ENCODE data around the gene MRPL43.

Gene MRPL43

DNA sequence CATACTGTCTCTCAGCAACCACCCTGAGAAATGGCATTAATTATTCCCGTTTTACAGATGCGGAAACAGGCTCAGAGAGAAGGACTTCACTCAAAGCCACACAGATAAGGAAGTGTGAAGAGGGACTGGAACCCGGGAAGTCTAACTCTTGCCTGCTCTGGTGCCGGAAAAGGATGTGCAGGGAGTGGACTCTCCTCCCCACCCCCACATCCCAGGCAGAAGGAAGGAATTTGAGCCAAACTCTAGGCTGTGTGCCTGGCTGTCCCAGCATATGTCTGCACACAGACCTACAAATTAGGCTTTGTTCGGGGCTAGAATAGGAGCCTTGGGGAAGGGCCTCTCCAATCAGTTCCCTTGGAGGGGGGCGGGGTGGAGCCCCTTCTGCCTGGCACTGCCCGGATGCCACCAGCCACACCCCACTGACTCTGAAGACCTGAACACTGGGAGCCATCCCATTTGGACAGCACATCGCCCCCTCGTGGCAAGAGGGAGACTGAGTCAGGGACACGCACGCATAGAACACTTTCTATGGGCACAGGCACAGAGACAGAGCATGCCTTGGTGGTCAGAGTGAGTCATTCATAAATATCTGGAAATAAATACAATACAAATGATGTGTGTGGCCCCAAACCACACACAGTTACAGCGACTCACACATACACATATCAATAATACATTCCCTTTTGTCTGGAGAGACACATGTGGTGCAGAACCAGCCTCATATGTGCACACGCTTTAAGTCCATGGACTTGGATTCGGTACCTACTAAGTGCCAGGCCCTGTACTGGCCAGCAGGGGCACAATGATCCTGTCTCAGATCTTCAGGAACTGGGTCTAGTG, 25.4 kb upstream of the MRPL43 start:
- Histone ChIP-seq H3K4me3 (ENCODE audit: insufficient read depth, low read length, poor library complexity, severe bottlenecking) (no peak overlapping the region), H3K4me2 (ENCODE audit: low read depth, low read length, poor library complexity, severe bottlenecking) (no peak overlapping the region), H3K9me3 (ENCODE audit: insufficient read depth, low read length) (no peaks in the 10 kb centered on the region), H3K36me3 (ENCODE audit: low read length) (no peaks in the 10 kb centered on the region), H2AFZ (ENCODE audit: low read depth, low read length, severe bottlenecking) (no peak overlapping the region), H3F3A (ENCODE audit: insufficient read depth) (no peaks in the 10 kb centered on the region), H3K27me3 (ENCODE audit: low read length) (no peaks in the 10 kb centered on the region), H4K20me1 (ENCODE audit: low read depth, low read length) (no peaks in the 10 kb centered on the region), H3K9me2 (replicated peaks; ENCODE audit: insufficient read depth, low read length) (no peaks in the 10 kb centered on the region), H3K79me2 (ENCODE audit: insufficient read depth, low read length) (no peaks in the 10 kb centered on the region), H3K9ac (ENCODE audit: low read length) (no peak overlapping the region), H3K27ac (ENCODE audit: low read depth, low read length) (no peak overlapping the region)
- TF ChIP-seq CTCF (IDR thresholded peaks at IDR 0.05; ENCODE audit: insufficient read depth, low read length, poor library complexity, severe bottlenecking), result peak; percentile 97
- TF ChIP-seq EZH2phosphoT487 (conservative IDR thresholded peaks at IDR 0.05; ENCODE audit: low read length), result no peak

GRCh38 chr10:101011517-101012423, 24.5 kb upstream of the MRPL43 start:
- Histone ChIP-seq H3K36me3 (ENCODE audit: low read length) (no peaks in the 10 kb centered on the region), H3K79me2 (ENCODE audit: insufficient read depth, low read length) (no peaks in the 10 kb centered on the region), H4K20me1 (ENCODE audit: low read depth, low read length) (no peaks in the 10 kb centered on the region), H3K4me3 (ENCODE audit: insufficient read depth, low read length, poor library complexity, severe bottlenecking) (no peak overlapping the region), H3K4me2 (ENCODE audit: low read depth, low read length, poor library complexity, severe bottlenecking) (no peak overlapping the region), H3K9me3 (ENCODE audit: insufficient read depth, low read length) (no peaks in the 10 kb centered on the region), H3K9ac (ENCODE audit: low read length) (no peak overlapping the region), H3K27ac (ENCODE audit: low read depth, low read length) (no peak overlapping the region), H3K27me3 (ENCODE audit: low read length) (no peaks in the 10 kb centered on the region), H2AFZ (ENCODE audit: low read depth, low read length, severe bottlenecking) (no peak overlapping the region), H3F3A (ENCODE audit: insufficient read depth) (no peaks in the 10 kb centered on the region), H3K9me2 (replicated peaks; ENCODE audit: insufficient read depth, low read length) (no peaks in the 10 kb centered on the region)
- no peak for TF ChIP-seq CTCF (IDR thresholded peaks at IDR 0.05; ENCODE audit: insufficient read depth, low read length, poor library complexity, severe bottlenecking)
- no peak for TF ChIP-seq EZH2phosphoT487 (conservative IDR thresholded peaks at IDR 0.05; ENCODE audit: low read length)

DNA sequence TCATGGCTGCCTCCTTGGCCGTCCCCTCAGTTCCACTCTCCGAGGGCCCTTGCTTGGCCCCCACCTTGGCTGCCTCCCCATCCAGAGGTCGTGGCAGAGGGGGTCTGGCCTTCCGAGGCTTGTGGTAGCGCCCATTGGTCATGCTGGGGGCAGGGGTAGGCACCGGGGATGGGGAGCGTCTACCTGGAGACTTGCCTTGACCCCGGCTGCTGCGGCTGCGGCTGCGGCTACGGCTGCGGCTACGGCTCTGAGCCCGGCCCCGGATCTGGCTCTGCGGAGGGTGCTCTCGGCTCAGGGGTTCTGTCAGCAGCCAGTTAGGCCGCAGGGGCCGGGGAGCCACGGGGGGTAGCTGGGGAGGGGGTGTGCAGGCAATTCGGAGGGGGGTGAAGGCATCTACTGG, 23.0 kb upstream of the MRPL43 start:
- Histone ChIP-seq H3K9me3 (ENCODE audit: insufficient read depth, low read length) (no peaks in the 10 kb centered on the region), H3K36me3 (ENCODE audit: low read length) (no peaks in the 10 kb centered on the region), H3F3A (ENCODE audit: insufficient read depth) (no peaks in the 10 kb centered on the region), H3K4me3 (ENCODE audit: insufficient read depth, low read length, poor library complexity, severe bottlenecking) (no peak overlapping the region), H2AFZ (ENCODE audit: low read depth, low read length, severe bottlenecking) (no peak overlapping the region), H3K4me2 (ENCODE audit: low read depth, low read length, poor library complexity, severe bottlenecking) (no peak overlapping the region), H3K79me2 (ENCODE audit: insufficient read depth, low read length) (no peaks in the 10 kb centered on the region), H4K20me1 (ENCODE audit: low read depth, low read length) (no peaks in the 10 kb centered on the region), H3K27ac (ENCODE audit: low read depth, low read length) (no peak overlapping the region), H3K9ac (ENCODE audit: low read length) (no peak overlapping the region), H3K27me3 (ENCODE audit: low read length) (no peaks in the 10 kb centered on the region), H3K9me2 (replicated peaks; ENCODE audit: insufficient read depth, low read length) (no peaks in the 10 kb centered on the region)
- TF ChIP-seq CTCF (IDR thresholded peaks at IDR 0.05; ENCODE audit: insufficient read depth, low read length, poor library complexity, severe bottlenecking), result no peak
- no peak for TF ChIP-seq EZH2phosphoT487 (conservative IDR thresholded peaks at IDR 0.05; ENCODE audit: low read length)
